GM12875 (cell line): ENCODE data around the gene M1AP.

Experiments
- H3K4me3 ChIP-seq: one replicate; pipeline ENCODE4 v1.5.1; 2011; ENCODE audit warnings: low read depth, low read length, control low read depth
- TF ChIP-seq, protein P1 (sequence below): IDR thresholded peaks from 2 replicates; pipeline ENCODE4 v1.5.1; 2011; ENCODE audit warnings: low read depth, mild to moderate bottlenecking, control low read depth, inconsistent platforms, low read length, moderate library complexity, borderline replicate concordance; ENCODE audit not compliant: insufficient read depth

The M1AP gene

DNA sequence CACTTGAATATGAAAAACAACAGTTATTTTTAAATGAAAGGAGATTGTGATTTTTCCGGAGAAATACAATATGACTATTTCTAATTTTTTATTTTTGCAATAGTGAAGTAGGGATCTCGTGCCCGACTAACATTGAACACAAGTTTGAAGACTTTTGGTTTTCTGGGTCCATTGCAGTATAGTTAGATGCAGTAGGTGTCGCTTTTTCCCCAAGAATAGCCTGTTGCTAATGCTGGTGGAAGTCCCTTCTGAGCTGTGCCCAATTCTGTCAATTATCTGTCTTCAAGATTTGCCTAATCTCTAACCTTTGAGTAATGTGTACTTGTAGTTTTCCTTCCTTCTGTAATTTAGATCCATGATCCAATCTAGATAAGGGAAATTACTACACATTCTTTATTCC lies 42.4 kb upstream of the M1AP start:
- TF ChIP-seq, protein P1, sequence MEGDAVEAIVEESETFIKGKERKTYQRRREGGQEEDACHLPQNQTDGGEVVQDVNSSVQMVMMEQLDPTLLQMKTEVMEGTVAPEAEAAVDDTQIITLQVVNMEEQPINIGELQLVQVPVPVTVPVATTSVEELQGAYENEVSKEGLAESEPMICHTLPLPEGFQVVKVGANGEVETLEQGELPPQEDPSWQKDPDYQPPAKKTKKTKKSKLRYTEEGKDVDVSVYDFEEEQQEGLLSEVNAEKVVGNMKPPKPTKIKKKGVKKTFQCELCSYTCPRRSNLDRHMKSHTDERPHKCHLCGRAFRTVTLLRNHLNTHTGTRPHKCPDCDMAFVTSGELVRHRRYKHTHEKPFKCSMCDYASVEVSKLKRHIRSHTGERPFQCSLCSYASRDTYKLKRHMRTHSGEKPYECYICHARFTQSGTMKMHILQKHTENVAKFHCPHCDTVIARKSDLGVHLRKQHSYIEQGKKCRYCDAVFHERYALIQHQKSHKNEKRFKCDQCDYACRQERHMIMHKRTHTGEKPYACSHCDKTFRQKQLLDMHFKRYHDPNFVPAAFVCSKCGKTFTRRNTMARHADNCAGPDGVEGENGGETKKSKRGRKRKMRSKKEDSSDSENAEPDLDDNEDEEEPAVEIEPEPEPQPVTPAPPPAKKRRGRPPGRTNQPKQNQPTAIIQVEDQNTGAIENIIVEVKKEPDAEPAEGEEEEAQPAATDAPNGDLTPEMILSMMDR = peak; percentile 66
- no peak overlapping the region for H3K4me3 ChIP-seq

DNA sequence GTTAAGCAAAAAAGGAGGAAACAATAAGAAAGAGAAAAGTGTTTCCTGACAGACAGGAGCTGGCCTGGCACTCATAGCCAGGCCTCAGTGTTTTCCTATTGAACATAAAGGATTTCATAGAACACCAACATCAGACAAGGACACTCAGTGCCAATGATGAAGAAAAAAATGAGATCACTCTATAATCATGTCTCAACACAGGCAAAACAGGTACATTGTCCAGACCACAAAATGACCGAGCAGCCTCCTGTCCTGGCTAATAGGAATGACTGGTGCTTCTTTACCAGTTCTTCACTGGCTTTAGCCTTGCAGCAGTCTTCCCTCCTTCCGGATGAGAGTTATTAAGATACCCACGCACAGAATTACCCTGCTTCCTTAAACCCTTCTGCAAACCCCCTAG lies 41.5 kb upstream of the M1AP start:
- no peak overlapping the region for H3K4me3 ChIP-seq
- TF ChIP-seq, protein P1 = no peak

DNA sequence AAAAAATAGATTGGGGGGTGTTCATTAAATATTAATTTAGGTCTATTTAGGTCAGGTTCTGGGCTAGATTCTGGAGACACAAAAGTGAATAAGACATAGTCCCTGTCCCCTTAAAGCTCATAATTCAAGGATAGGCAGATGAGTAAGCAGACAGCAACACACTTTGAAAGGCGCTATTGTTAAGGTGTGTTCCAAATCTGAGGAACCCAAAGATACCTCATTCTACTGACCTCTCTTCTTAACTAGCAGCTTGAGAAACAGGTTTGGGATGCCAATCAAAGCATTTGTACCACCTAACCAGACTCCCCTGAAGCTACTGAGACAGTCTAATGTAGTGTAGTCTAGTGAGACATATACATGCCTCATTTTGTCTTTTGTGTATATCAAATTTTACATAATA lies 40.8 kb upstream of the M1AP start:
- TF ChIP-seq, protein P1 = no peak
- H3K4me3 ChIP-seq = no peak overlapping the region

DNA sequence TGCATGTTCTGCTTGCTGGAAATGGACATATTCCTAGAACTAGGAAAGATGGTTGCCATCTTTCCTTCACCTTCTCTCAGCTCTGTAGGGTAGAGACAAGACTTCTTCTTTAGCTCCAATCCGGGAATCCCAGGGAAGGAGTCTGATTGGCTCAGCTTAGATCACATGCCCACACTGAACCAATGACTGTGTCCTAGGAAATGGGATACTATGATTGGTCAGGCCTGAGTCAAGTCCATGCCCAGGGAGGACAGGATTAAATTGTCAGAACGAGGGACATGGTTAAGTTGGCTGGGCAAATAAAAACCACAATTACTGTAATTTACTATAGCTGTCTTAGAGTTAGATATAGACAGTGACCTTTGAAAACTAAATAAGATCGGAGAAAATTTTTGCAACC lies 37.3 kb upstream of the M1AP start:
- TF ChIP-seq, protein P1 = no peak
- no peak overlapping the region for H3K4me3 ChIP-seq

DNA sequence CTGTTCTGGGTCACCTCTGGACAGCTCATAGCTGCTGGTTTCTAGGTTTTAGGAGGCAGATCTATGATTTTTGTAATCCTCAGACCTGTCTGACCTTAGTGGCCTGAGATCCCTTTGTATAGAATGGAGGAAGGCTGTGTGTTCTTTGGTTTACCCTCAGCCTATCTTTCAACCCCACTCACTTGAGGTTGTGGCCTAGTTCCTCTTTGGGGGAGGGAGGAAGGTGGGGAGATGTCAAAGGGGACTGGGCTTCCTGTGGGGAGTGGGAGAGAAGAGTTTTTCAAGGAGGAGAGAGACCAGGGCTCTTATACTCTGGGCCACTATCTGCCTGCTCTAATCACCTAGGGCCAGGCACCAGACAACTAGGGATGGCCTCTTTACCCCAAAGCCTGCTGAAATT lies 34.4 kb upstream of the M1AP start:
- TF ChIP-seq, protein P1 = no peak

DNA sequence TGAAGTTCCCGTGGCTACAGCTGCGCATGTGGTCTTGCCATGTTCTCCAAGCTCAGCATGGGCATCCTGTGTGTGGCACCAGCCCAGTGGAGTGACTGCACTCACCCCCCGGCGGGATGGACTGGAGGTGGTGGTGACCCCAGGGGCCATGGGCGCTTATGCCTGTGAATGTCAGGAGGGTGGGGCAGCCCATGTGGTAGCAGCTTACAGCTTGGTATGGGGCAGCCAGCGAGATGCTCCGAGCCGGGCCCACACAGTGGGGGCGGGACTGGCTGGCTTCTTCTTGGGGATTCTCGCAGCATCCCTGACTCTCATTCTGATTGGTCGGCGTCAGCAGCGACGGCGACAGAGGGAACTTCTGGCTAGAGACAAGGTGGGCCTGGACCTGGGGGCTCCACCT lies 31.5 kb upstream of the M1AP start:
- H3K4me3 ChIP-seq = no peak overlapping the region
- TF ChIP-seq, protein P1 = no peak

More for the DNA sequence above, 34.4 kb upstream of the M1AP start:
- no peak overlapping the region for H3K4me3 ChIP-seq

DNA sequence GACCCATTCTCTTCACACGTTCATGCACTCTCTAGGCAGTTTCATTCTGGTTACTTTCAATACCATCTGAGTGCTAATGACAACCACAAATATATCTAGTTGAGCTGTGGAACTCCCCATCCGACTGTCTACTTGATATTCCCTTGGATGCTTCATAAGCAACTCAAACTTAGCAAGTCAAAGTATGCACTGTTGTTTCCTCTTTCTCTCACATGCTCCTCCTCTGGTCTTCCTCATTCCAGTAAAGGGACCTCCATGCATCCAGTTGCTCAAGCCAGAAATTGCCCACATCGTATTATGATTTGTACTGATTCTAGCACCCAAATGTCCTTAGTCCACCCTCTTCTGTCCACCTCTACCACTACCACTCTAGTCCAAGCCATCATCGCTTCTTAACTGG lies 28.2 kb upstream of the M1AP start:
- TF ChIP-seq, protein P1 = no peak
- no peak overlapping the region for H3K4me3 ChIP-seq
